HepG2 (cell line): ENCODE measurements around the gene FXYD4. TPM values are rescaled to one million over a fixed set of nuclear protein-coding genes. Genes with fewer than 3 reads are reported as not detected.

Experiments used
- ATAC-seq: fragments of 200-7000 bp; cut with Tn5 transposase; 3 replicates; pipeline ENCODE4 v1.9.1; 2020; ENCODE audit warnings: mild to moderate bottlenecking, moderate library complexity
- BruUV-seq: library from RNA; stranded (reverse); fragments of 400-500 nt; replicated peaks from 2 replicates; lab custom pipeline; 2021; lab: Mats Ljungman, UMichigan
- CTCF ChIA-PET: fragments of 300-600 bp; formaldehyde crosslinking; extraction: SDS; loops from one replicate; lab custom pipeline; 2021; ENCODE audit warnings: low total read pairs, inconsistent platforms, low intra/inter-chr PET ratio; lab: Yijun Ruan, JAX
- POLR2A ChIA-PET: fragments of 350-600 bp; sonication (Branson Sonifier 250); formaldehyde crosslinking; loops from one replicate; lab custom pipeline; 2020; ENCODE audit warnings: antibody characterized with exemption, inconsistent platforms; lab: Yijun Ruan, JAX
- DNase-seq: peaks from one replicate; pipeline ENCODE4 v3.0.0-alpha.2; 2015; ENCODE audit warnings: low spot score
- FAIRE-seq: peaks from 3 replicates; lab custom pipeline; 2011; peaks lifted over from hg19 to GRCh38; lab: Jason Lieb, UNC
- H2AFZ ChIP-seq: one replicate; pipeline ENCODE4 v1.6.1; 2011; ENCODE audit warnings: low read length, inconsistent platforms
- H3K27ac ChIP-seq: fragments of 300-600 bp; 3 replicates; pipeline ENCODE4 v1.8.0; 2011; ENCODE audit warnings: mixed run types, mild to moderate bottlenecking, mixed read lengths, low read length, inconsistent platforms; ENCODE audit not compliant: insufficient read depth; ENCODE audit errors: extremely low read length
- H3K27me3 ChIP-seq, 2 experiments: fragments of 200-600 bp in 1 of 2; 2 replicates in 1 of 2; 3 replicates in 1 of 2; pipeline versions ENCODE4 v1.6.0 to v1.8.0; 2011; ENCODE audit warnings: low read length in 2 of 2, mild to moderate bottlenecking in 2 of 2, moderate library complexity in 2 of 2, inconsistent platforms in 1 of 2; ENCODE audit not compliant: insufficient read depth in 2 of 2, control insufficient read depth in 1 of 2
- H3K36me3 ChIP-seq, 2 experiments: fragments of 200-600 bp in 1 of 2; replicated peaks in 1 of 2; 2 replicates in 1 of 2; 3 replicates in 1 of 2; pipeline versions ENCODE4 v1.5.1 to v1.8.0; 2011; ENCODE audit warnings: low read length in 2 of 2, inconsistent platforms in 1 of 2; ENCODE audit not compliant: insufficient read depth in 2 of 2, control insufficient read depth in 1 of 2
- H3K4me1 ChIP-seq: 2 replicates; pipeline ENCODE4 v1.5.1; 2012; ENCODE audit warnings: low read length, inconsistent platforms; ENCODE audit not compliant: insufficient read depth
- H3K4me2 ChIP-seq: 2 replicates; pipeline ENCODE4 v1.6.0; 2011; ENCODE audit warnings: low read depth, low read length, inconsistent platforms
- H3K4me3 ChIP-seq, 3 experiments: fragments of 200-600 bp in 1 of 3; sonication (generic), shearing (Covaris generic) in 1 of 3; replicated peaks in 1 of 3; 2 replicates each; pipeline ENCODE4 v1.5.1; 2011 to 2016; ENCODE audit warnings: low read length in 3 of 3, inconsistent platforms in 2 of 3, low read depth in 2 of 3, mild to moderate bottlenecking in 2 of 3, control low read depth in 1 of 3, mixed read lengths in 1 of 3; ENCODE audit not compliant: insufficient read depth in 1 of 3
- H3K79me2 ChIP-seq: one replicate; pipeline ENCODE4 v1.6.1; 2011; ENCODE audit warnings: low read length, inconsistent platforms; ENCODE audit not compliant: insufficient read depth
- H3K9ac ChIP-seq: 2 replicates; pipeline ENCODE4 v1.6.0; 2011; ENCODE audit warnings: mild to moderate bottlenecking, low read depth, low read length, inconsistent platforms; ENCODE audit not compliant: insufficient read depth
- H3K9me3 ChIP-seq: 2 replicates; pipeline ENCODE4 v1.5.1; 2012; ENCODE audit warnings: mild to moderate bottlenecking, low read length
- H4K20me1 ChIP-seq: 2 replicates; pipeline ENCODE4 v1.6.0; 2011; ENCODE audit warnings: inconsistent platforms, mild to moderate bottlenecking, low read length, moderate library complexity; ENCODE audit not compliant: insufficient read depth
- ATAD3A ChIP-seq: sonication (generic); formaldehyde crosslinking; IDR thresholded peaks from 2 replicates; pipeline ENCODE4 v1.4.0; 2020; ENCODE audit warnings: missing genetic modification reagents
- HNF4A ChIP-seq: sonication (generic); formaldehyde crosslinking; IDR thresholded peaks from 2 replicates; pipeline ENCODE4 v1.4.0; 2020; ENCODE audit warnings: missing genetic modification reagents
- RBM22 ChIP-seq: fragments of 200-400 bp; formaldehyde crosslinking; optimal IDR thresholded peaks from 2 replicates; pipeline ENCODE3; 2017; ENCODE audit warnings: mild to moderate bottlenecking, low read length, moderate library complexity
- ZBTB38 ChIP-seq: sonication (generic); formaldehyde crosslinking; IDR thresholded peaks from 2 replicates; pipeline ENCODE4 v1.5.1; 2020; ENCODE audit warnings: mild to moderate bottlenecking, missing genetic modification reagents
- ZKSCAN1 ChIP-seq: fragments of 150-350 bp; IDR thresholded peaks from 2 replicates; pipeline ENCODE4 v1.6.1; 2014; ENCODE audit warnings: low read length
- ZNF619 ChIP-seq: sonication (generic); formaldehyde crosslinking; IDR thresholded peaks from 2 replicates; pipeline ENCODE4 v1.4.0; 2020; ENCODE audit warnings: mild to moderate bottlenecking, missing genetic modification reagents
- WGBS: methylation state at CpG from one replicate; pipeline ENCODE4 v1.1.6; 2017; ENCODE audit warnings: low lambda C conversion rate; 5-methylcytosine and 5-hydroxymethylcytosine counted together
- in situ Hi-C: cut with HindIII; loops from 2 replicates; pipeline ENCODE4 v1.10.0; 2017; ENCODE audit warnings: low pct_unique_long_range_greater_than_20kb; ENCODE audit not compliant: extremely low pct_ligation_motif_present
- intact Hi-C: fragments of 100-400 bp; cut with micrococcal nuclease; formaldehyde crosslinking; loops from one replicate; pipeline ENCODE4 v1.10.0; 2022; ENCODE audit not compliant: unreplicated experiment
- polyA plus RNA-seq, 8 experiments: library from polyadenylated mRNA; depleted of rRNA in 3 of 8; stranded (reverse) in 7 of 8; unstranded in 1 of 8; fragments of >200 nt; fragmentation: Illumina TruSeq in 4 of 8; extraction: Trizol in 4 of 8; gene quantifications; 2 replicates each; pipeline versions ENCODE4 v1.2.1 to v1.2.3, GENCODE V29; 2011 to 2016; ENCODE audit warnings: low read depth in 4 of 8, missing spikeins in 1 of 8, mixed read lengths in 1 of 8; ENCODE audit not compliant: insufficient read depth in 1 of 8
- total RNA-seq, 5 experiments: library from RNA; depleted of rRNA; stranded (reverse); fragments of >200 nt; fragmentation: Illumina TruSeq; extraction: Trizol; gene quantifications; 2 replicates each; pipeline ENCODE4 v1.2.3, GENCODE V29; 2016; ENCODE audit warnings: low read depth in 1 of 5
- TF ChIP-seq, protein P1 (sequence below): sonication (generic); formaldehyde crosslinking; IDR thresholded peaks from 2 replicates; pipeline ENCODE4 v1.4.0; 2020; ENCODE audit warnings: missing genetic modification reagents, borderline replicate concordance

Gene FXYD4
- total and polyA plus RNA-seq, 2 of the 13 experiments (the other 11 are each of a cell fraction or from before 2014, with no cell fraction given) = not detected

DNA sequence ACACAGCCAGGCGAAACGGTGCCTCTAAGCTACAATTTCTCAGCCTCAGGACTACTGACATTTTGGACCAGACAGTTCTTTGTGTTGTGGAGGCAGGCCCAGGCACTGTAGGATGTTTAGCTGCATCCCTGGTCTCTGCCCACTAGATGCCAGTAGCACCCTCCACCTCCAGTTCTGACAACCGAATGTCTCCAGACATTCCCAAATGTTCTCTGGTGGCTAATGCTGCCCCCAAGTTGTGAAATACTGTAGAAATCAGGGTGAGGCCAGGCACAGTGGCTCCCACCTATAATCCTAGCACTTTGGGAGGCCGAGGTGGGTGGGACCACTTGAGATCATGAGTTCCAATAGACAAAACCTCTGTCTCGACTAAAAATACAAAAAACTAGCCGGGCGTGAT lies 19.3 kb downstream of the FXYD4 start (continued):
- TF ChIP-seq, protein P1, sequence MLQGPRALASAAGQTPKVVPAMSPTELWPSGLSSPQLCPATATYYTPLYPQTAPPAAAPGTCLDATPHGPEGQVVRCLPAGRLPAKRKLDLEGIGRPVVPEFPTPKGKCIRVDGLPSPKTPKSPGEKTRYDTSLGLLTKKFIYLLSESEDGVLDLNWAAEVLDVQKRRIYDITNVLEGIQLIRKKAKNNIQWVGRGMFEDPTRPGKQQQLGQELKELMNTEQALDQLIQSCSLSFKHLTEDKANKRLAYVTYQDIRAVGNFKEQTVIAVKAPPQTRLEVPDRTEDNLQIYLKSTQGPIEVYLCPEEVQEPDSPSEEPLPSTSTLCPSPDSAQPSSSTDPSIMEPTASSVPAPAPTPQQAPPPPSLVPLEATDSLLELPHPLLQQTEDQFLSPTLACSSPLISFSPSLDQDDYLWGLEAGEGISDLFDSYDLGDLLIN (CRISPR knock-in tag) = no peak
- no peak for TF ChIP-seq ATAD3A (CRISPR knock-in tag)

GRCh38 chr10:43391496-43391895 lies 20.1 kb downstream of the FXYD4 start:
- Histone ChIP-seq H3K27ac (peak overlapping the region; percentile 46), H2AFZ (no peak overlapping the region), H3K4me3 (no peak overlapping the region), H3K9ac (0 out of 2 replicates have a peak overlapping the region, but pooled peaks have one; percentile 26), H3K9me3 (no peaks in the 10 kb centered on the region), H3K27me3 (no peaks in the 10 kb centered on the region; a peak in 1 of 5 replicates), H3K36me3 (peaks cover 33 to 83% of the 10 kb centered on the region in 2 experiments), H3K79me2 (peaks cover 88% of the 10 kb centered on the region), H4K20me1 (peaks cover 92% of the 10 kb centered on the region)
- in situ Hi-C loops = no loop called here
- FAIRE-seq = no peak
- ChIA-PET POLR2A (no interaction called here), CTCF (no interaction called here)
- WGBS = 81% methylated on average over 6 of the region's 6 CpGs
- no peak for DNase-seq
- TF ChIP-seq ZKSCAN1 (peak; percentile 77), HNF4A (peak; percentile 33; the same call in 1 of the 2 replicates), ZBTB38 (CRISPR knock-in tag) (0 out of 2 replicates have a peak, but pooled peaks have one; percentile 23), RBM22 (peak; percentile 42), ZNF619 (CRISPR knock-in tag) (no peak)
- TF ChIP-seq, all 625 proteins: peak for 4
- BruUV-seq = no TSS peak
- Histone ChIP-seq H3K4me1 (peaks cover 66% of the 10 kb centered on the region), H3K4me2 (0 out of 2 replicates have a peak overlapping the region, but pooled peaks have one; percentile 20)
- no peak for ATAC-seq
- intact Hi-C loops = no loop called here
